Lung (tissue), 12 donors: ENCODE results near the gene HOMER2. TPM values are rescaled to one million over a fixed set of nuclear protein-coding genes. Genes with fewer than 3 reads are reported as not detected.
"Not testable (repeated sequence)": the region's sequence is repeated elsewhere in the genome, so short reads cannot be mapped to it uniquely, and the experiment has no call there.

Experiments
- ATAC-seq: fragments of 200-7000 bp; cut with Tn5 transposase; one replicate; pipeline ENCODE4 v1.9.1; 2020; ENCODE audit warnings: moderate number of reproducible peaks; ENCODE audit not compliant: insufficient read depth, low FRiP score
- DNase-seq, 3 donors: peaks; one replicate each; pipeline ENCODE4 v3.0.0-alpha.2; 2013 to 2017
- H3K27ac ChIP-seq, 2 donors: one replicate each; pipeline ENCODE4 v1.5.1; 2013; ENCODE audit warnings: mild to moderate bottlenecking in 2 of 2, moderate library complexity in 2 of 2, control low read depth in 1 of 2, inconsistent platforms in 1 of 2, low read depth in 1 of 2, low read length in 1 of 2
- H3K27me3 ChIP-seq, 3 donors: one replicate each; pipeline ENCODE4 v1.5.1; 2013; ENCODE audit warnings: low read length in 2 of 3; ENCODE audit not compliant: control insufficient read depth in 3 of 3, insufficient read depth in 3 of 3
- H3K36me3 ChIP-seq, 4 donors: one replicate each; pipeline ENCODE4 v1.5.1; 2013; ENCODE audit warnings: low read length in 4 of 4, mild to moderate bottlenecking in 1 of 4, moderate library complexity in 1 of 4; ENCODE audit not compliant: control insufficient read depth in 4 of 4, insufficient read depth in 4 of 4
- H3K4me1 ChIP-seq, 5 donors: one replicate each; pipeline ENCODE4 v1.5.1; 2013; ENCODE audit warnings: low read length in 5 of 5, mild to moderate bottlenecking in 2 of 5, moderate library complexity in 1 of 5; ENCODE audit not compliant: control insufficient read depth in 5 of 5, insufficient read depth in 5 of 5
- H3K4me3 ChIP-seq: one replicate; pipeline ENCODE4 v1.5.1; 2013; ENCODE audit warnings: mild to moderate bottlenecking, control low read depth, moderate library complexity
- H3K9ac ChIP-seq, 2 donors: one replicate each; pipeline ENCODE4 v1.5.1; 2013; ENCODE audit warnings: low read length in 2 of 2, control low read depth in 1 of 2; ENCODE audit not compliant: insufficient read depth in 1 of 2
- H3K9me3 ChIP-seq, 4 donors: one replicate each; pipeline ENCODE4 v1.5.1; 2013; ENCODE audit warnings: low read length in 3 of 4, mild to moderate bottlenecking in 1 of 4, moderate library complexity in 1 of 4; ENCODE audit not compliant: control insufficient read depth in 4 of 4, insufficient read depth in 3 of 4
- WGBS, 2 donors: extraction: QIAGEN DNeasy Blood & Tissue Kit; methylation state at CpG; one replicate each; pipeline ENCODE4 v1.1.7; 2013; 5-methylcytosine and 5-hydroxymethylcytosine counted together
- polyA plus RNA-seq, 2 donors: library from polyadenylated mRNA; stranded (reverse); fragments of 200-250 nt; gene quantifications; one replicate each; pipeline ENCODE4 v1.2.1, GENCODE V29; 2013
- total RNA-seq, 2 donors: library from RNA; depleted of rRNA in 1 of 2; stranded (reverse); fragments of >200 nt in 1 of 2; gene quantifications; one replicate each; pipeline ENCODE4 v1.2.1, GENCODE V29; 2014 to 2021
- TF ChIP-seq, protein P1 (sequence below): IDR thresholded peaks from 2 replicates; pipeline ENCODE4 v1.5.1; 2012; ENCODE audit warnings: mild to moderate bottlenecking; ENCODE audit errors: control extremely low read depth, extremely low read depth
- donor health status: control.
- donor health status: control.
- donor health status: Bipolar disorder and iron deficiency.
- donor health status: healthy.
- donor health status: DM: yes; HTN: yes; CAD: no.

HOMER2 gene
- total and polyA plus RNA-seq, 4 donors = 7.5 to 18.1 (median 11.6) TPM

DNA sequence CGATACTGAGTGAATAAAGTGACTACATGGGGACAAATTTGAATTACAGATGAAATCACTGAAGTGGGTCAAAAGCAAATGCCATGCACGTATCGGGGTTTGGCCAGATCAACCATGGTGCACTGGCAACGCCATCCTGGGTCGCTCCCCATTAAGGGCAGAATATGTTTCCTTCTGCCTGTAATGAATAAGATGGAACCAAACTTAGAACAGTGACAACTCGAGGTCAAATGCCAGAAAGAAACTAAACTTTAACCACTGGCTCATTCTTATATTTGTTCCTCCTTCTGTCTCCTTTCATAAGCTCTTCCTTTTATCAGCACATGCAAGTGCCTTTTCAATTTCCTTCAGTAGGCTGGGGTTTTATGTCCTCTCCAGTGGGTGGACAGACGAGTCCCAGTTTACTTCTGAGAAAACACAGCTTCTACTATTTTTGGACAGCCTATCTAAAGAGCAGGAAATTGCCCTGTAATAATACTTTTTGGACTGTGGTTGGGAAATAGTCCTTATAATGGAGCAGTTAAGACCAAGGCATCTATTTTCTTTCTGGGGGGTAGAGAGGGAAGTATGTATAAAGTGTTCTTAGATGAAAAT lies 81.7 kb downstream of the HOMER2 start:
- TF ChIP-seq, protein P1, sequence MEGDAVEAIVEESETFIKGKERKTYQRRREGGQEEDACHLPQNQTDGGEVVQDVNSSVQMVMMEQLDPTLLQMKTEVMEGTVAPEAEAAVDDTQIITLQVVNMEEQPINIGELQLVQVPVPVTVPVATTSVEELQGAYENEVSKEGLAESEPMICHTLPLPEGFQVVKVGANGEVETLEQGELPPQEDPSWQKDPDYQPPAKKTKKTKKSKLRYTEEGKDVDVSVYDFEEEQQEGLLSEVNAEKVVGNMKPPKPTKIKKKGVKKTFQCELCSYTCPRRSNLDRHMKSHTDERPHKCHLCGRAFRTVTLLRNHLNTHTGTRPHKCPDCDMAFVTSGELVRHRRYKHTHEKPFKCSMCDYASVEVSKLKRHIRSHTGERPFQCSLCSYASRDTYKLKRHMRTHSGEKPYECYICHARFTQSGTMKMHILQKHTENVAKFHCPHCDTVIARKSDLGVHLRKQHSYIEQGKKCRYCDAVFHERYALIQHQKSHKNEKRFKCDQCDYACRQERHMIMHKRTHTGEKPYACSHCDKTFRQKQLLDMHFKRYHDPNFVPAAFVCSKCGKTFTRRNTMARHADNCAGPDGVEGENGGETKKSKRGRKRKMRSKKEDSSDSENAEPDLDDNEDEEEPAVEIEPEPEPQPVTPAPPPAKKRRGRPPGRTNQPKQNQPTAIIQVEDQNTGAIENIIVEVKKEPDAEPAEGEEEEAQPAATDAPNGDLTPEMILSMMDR = no peak
- ATAC-seq (no peak), DNase-seq (peak in 1 of 3 donors; percentile 13)
- no peak overlapping the region for H3K9ac ChIP-seq
- no peaks in the 10 kb centered on the region for H3K36me3 ChIP-seq
- H3K9me3 ChIP-seq = no peaks in the 10 kb centered on the region
- H3K27me3 ChIP-seq = no peaks in the 10 kb centered on the region
- peaks cover 0 to 3% (median 0%) of the 10 kb centered on the region in 5 donors for H3K4me1 ChIP-seq
- 47 to 53% methylated on average over 7 of the region's 7 CpGs for WGBS, 2 donors
- H3K4me3 ChIP-seq = no peak overlapping the region
- no peak overlapping the region for H3K27ac ChIP-seq

DNA sequence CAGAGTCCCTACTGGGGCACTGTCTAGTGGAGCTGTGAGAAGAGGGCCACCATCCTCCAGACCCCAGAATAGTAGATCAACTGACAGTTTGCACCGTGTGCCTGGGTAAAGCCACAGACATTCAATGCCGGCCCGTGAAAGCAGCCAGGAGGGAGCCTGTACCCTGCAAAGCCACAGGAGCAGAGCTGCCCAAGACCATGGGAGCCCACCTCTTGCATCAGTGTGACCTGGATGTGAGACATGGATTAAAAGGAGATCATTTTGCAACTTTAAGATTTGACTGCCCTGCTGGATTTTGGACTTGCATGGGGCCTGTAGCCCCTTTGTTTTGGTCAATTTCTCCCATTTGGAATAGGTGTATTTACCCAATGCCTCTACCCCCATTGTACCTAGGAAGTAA lies 86.5 kb downstream of the HOMER2 start:
- H3K9ac ChIP-seq, H3K4me3 ChIP-seq, DNase-seq, H3K36me3 ChIP-seq, ATAC-seq, H3K9me3 ChIP-seq, H3K27me3 ChIP-seq, H3K27ac ChIP-seq, H3K4me1 ChIP-seq: not testable (repeated sequence)
- WGBS, 2 donors = 97 to 100% methylated on average over 3 of the region's 3 CpGs

DNA sequence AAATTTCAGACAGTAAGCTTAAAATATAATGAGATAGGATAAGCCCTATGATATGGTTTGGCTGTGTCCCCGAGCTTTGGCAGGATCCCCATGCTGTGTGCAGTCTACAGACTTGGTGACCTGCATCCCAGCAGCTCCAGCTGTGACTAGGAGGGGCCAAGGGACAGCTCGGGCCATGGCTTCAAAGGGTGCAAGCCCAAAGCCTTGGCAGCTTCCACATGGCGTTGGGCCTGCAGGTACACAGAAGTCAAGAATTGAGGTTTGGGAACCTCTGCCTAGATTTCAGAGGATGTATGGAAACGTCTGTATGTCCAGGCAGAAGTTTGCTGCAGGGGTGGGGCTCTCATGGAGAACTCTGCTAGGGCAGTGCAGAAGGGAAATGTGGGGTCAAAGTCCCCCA lies 86.9 kb downstream of the HOMER2 start:
- not testable (repeated sequence) for H3K36me3 ChIP-seq, DNase-seq, H3K27ac ChIP-seq, ATAC-seq, H3K9ac ChIP-seq, H3K4me1 ChIP-seq, H3K4me3 ChIP-seq, H3K27me3 ChIP-seq, H3K9me3 ChIP-seq
- 74 to 84% methylated on average over 4 of the region's 4 CpGs for WGBS, 2 donors

DNA sequence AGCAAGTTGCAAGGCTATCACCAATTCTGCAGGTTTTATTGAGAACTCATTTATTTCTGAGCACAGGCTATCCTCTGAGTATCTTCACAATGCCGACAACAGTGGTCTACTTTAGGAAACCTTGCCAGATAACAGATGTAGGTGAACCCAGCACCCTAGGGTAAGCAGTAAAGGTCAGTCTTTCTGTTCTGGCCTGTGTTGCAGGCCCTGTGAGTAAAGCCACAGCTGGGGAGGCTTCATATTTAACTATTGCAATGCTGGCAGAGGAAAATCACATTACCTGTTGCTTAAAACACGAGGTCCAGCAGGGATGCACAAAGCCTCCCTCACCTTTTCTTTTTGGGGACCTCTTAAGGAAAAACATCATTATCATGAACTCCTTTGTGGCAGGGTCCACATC lies 87.6 kb downstream of the HOMER2 start:
- Histone ChIP-seq H3K36me3 (peaks cover 0 to 3% (median 0%) of the 10 kb centered on the region in 4 donors), H3K27ac (no peak overlapping the region), H3K27me3 (no peaks in the 10 kb centered on the region), H3K4me1 (no peaks in the 10 kb centered on the region), H3K9ac (peak overlapping the region in 1 of 2 donors; percentile 5), H3K9me3 (no peaks in the 10 kb centered on the region), H3K4me3 (no peak overlapping the region)
- DNase-seq (no peak), ATAC-seq (no peak)
- TF ChIP-seq, protein P1 = no peak
- WGBS, 2 donors = 82 to 84% methylated on average over 2 of the region's 2 CpGs
